HG03103 (cell line): ENCODE data around the gene FBXW5.

Source experiments
- ATAC-seq: cut with Tn5 transposase; IDR thresholded peaks from one replicate; pipeline ENCODE4 v1.9.1; 2021; ENCODE audit warnings: low read depth; ENCODE audit not compliant: unreplicated experiment

Gene FBXW5

DNA sequence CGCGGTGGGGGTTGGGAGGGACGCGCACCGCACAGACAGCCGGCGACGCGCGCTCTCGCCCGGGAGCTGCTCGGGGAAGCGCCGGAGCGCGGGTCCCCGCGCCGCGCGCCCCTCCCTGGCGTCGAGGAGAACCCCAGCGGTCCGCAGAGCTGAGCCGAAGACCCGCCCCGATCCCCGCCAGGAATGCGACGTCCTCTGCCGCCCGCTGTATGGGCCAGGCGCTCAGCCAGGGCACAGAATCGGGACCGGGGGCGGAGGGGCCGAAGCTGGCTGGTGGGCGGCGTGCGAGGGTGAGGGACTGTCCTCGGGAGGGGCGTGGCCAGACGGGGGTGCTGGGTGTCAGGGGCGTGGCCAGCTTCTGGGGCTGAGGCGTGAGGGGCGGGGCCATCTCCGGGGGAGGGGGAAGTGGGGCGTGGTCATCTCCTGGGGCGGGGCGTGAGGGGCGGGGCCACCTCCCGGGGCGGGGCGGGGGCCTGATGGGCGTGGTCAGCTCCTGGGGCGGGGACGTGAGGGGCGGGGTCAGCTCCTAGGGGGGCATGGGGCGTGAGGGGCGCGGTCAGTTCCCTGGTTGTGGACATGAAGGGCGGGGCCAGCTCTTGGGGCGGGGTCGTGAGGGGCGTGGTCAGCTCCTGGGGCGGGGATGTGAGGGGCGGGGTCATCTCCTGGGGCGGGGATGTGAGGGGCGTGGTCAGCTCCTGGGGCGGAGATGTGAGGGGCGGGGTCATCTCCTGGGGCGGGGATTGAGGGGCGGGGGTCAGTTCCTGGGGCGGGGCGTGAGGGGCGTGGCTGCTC, 33.7 kb upstream of the FBXW5 start:
- ATAC-seq = no peak

DNA sequence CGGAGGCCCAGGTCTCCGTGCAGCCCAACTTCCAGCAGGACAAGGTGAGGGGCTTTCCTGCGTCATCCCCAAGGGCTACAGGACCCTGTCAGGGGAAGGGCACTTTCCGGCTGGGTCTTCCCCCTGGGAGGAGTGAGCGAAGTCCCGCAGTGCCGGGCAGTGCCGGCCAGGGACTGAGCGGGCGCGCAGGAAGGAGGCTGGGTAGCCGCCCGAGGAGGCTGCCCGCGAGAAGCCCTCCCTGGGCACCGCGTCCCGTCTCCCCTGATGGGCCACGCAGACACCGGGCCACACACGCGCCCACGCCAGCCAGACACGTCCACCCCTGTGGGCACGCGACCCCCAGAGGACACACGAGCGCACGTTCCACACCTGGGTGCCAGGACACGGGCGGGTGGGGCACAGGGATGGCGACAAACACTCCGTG, 33.1 kb upstream of the FBXW5 start:
- ATAC-seq = no peak

DNA sequence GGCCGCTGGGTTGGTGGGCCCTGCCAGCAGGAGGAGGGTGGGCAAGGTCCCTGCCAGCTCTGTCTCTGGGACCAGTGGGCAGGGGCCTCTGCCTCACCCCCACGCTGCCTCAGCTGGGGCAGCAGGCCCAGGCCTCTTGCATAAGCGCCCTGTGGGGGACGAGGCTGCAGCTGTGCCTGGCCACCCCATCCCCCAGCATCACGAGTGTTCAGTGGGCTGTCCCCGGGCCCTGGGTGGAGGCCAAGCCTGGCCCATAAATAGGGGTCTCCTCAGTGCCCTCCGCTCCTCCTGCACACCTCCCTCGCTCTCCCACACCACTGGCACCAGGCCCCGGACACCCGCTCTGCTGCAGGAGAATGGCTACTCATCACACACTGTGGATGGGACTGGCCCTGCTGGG, 32.7 kb upstream of the FBXW5 start, which contains the start of gene PTGDS:
TSS of gene PTGDS (plus strand) at position 282 of the 400 bp plus-strand sequence. CDS start at position 357, 75 bp downstream.
- ATAC-seq = no peak

DNA sequence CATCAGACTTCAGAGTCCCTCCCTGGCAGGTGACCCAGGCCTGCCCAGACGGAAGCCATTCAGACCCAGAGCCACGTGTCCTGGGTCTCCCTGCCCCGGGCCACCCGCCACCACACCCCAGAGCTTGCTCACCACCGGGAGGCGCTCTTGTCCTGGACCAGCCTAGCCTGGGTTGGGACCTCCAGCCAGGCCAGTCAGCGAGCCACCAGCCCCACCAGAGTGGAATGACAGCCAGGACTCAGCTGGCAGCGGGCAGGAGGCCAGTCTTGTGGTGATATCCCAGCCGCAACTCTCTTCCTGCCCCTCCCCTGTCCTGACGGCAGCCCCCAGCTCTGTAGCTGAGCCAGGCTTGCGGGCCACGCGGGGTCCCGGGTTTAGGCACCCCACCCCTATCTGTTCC, 31.1 kb upstream of the FBXW5 start:
- ATAC-seq = no peak

DNA sequence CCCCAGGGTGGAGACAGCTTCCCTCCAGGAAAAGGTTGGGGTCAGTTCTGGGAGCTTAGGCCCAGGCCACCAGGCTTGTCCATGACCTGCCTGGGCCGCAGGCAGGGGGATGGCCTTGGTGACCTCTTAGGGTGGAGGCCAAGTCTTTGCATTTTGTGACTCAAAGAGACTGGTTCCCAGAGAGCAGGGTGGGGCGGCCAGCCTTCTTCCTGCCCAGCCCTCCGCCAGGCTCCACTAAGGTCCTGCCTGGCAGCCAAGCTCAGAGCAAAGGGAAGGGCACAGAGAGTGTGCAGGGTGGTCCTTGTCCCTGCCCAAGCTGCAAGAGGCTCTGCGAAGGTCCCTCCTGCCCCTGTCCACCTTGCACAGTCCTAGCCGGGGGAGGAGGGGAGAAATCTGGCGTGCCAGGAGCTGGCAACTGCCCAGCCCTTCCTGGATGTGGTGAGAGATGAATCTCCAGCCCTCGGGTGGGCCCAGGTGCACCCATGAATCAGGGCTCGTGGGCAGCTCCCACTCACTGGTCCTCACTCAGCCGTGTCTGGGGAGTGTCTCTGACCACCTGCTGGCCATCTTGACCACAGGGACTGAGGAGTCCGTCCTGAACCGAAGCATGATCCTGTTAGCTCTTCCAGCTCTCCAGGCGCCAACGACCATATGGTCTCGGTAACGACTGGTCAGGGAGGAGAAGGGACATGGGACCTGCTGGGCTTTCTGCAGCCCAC, 30.4 kb upstream of the FBXW5 start:
- ATAC-seq = no peak

DNA sequence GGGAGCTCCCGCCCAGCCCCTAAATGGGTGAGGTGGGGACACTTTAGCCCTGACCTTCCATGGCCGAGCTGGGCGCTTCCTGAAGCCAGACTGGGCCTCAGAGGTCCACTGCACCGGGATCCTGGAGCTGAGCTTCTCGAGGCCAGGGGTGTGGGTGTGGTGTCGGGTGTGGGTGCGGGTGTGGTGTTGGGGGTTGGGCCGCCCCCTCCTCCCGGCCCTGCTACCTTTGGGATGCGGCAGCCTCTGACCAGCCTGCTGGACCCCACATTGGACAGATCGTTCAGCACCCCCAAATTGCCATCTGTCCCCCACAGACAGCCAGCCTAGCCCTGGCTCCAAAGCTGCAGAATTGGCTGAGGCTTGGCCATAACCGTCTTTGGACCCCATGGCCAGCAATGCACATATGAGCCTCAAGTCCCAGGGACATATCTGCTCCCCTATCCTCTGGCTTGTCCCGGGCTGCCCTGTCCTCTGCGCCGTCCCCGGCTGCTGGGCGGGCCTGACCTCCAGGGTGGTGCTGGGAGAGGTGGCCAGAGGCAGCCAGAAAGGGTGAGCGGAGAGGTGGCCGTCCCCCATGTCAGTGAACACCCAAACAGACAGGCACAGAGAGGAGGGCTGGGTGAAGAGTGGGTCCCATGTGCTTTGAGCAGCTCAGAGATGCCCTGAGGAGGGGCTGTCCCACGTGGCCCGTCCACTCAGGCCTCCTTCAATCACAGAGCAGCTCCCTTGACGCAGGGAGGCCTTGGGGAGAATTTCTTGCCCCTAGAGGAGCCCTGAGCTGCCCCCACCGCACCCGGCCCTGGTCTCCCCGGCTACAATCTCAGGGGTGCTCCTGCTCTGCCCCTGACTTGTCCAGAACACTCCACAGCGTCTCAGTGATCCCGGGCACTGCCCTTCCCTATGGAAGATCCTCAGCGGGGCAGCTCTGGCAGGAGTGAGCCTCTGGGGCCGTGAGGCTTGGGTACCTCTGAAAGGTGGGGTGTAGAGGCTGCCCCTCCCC, 29.4 kb upstream of the FBXW5 start:
- ATAC-seq = no peak

DNA sequence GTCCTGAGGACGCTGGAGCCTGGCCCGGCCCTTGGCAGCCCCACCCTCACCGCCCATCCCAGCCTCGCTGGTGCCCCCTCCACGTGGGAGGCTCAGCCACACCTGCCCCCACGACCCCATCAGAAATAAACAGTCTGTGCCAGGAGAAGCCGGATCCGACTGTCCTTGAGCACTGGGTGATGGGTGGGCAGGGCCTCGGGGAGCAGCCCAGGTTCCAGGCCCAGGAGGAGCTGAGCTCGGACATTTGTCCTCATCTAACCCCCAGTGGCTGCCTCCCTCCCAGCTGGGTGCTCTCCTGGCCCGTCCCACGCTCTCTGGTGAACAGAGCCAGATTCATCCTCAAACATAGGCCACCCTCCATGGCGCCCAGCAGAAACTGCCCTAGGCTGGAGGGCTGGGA, 28.2 kb upstream of the FBXW5 start:
- ATAC-seq = no peak

DNA sequence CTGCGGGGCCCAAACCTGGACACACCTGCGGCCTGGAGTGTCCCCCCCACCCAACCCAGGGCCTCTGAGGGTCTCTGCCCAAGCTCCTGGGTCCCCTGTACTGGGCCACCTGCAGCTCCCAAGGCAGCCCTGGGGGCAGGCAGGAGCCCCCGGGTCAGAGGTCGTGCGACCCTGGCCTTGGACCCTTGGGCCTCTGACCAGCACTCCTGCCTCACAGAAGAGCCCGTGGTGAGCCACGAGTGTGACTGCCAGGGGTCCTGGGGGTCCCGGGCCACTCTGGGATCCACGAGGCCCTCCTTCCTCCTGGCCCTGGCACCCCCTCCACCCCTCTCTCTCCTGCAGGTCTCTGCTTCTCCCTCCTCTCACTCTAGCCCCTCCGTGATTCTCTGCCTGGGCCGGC, 27.8 kb upstream of the FBXW5 start:
- no peak for ATAC-seq

DNA sequence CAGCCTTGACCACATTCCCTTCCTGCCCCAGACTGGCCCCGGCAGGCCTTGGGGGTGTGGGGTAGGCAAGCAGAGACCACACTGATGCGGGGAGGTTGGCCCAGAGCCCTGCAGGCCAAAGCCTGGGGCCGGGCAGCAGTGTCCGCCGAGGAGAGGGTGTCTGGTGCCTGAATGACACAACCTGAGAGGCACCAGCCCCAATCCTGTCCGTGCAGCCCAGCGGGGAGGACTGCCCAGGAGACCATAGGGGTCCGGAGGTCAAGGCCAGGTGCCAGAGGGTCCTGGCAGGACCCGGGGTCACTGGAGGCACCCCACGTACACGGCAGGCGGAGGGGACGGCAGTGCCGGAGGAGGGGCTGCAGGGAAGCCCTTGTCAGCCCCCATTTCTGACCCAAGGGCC, 27.2 kb upstream of the FBXW5 start:
- ATAC-seq = no peak

DNA sequence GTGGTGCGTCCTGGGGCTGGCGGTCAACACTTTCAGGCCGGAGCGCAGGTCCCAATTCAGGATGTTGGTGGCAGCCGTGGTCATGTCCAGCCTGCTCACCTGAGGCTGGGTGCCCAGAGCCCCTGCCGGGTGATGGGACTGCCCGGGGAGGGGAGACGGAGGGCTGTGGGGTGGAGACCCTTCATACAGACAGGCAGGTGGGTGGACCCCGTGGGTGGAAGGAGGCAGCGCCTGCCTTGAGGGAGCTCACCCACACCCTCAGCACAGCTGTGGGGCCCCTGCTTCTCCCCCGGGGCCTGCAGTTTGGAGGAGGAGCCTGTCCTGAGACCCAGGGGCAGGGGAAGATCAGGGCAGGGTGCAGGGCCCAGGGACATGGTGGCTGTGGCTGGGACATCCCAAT, 25.8 kb upstream of the FBXW5 start:
- no peak for ATAC-seq

DNA sequence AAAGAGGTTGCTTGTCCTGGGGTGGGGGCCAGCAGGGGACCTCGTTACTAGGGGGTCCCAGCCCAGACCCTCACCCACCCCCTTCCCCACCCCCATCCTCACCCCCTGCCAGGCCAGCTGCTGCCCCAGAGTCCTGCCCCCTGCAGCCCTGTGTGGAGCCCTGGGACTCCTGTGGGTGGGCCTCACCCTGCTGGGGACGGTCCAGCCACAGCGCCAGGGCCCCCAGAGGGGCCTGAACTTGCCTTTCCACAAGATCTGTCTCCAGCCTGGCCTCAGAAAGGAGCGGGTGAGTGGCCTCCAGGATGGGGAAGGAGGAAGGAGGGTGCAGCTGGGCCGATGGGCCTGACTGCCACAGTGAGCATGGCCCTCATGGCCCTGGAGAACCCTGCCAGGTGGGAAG, 25.2 kb upstream of the FBXW5 start:
- ATAC-seq = no peak

DNA sequence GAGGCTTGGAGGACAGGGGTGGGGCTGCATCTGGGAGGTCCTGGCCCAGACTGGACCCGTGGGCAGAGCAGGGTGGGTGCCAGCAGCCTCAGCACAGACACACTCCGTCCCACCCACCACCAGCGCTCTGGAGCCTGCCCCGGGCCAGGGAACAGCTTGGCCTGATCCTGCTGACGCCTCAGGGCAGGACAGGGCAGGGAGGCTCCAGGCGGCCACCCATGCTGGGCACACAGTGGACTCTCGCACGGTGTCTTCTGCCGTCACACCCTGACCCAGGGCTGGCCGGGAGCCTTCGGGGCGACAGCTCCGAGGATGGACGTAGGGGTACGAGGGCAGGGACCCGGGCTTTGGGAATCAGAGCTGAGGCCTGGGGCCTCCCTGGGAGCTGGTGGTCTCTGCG, 24.6 kb upstream of the FBXW5 start:
- ATAC-seq = no peak

DNA sequence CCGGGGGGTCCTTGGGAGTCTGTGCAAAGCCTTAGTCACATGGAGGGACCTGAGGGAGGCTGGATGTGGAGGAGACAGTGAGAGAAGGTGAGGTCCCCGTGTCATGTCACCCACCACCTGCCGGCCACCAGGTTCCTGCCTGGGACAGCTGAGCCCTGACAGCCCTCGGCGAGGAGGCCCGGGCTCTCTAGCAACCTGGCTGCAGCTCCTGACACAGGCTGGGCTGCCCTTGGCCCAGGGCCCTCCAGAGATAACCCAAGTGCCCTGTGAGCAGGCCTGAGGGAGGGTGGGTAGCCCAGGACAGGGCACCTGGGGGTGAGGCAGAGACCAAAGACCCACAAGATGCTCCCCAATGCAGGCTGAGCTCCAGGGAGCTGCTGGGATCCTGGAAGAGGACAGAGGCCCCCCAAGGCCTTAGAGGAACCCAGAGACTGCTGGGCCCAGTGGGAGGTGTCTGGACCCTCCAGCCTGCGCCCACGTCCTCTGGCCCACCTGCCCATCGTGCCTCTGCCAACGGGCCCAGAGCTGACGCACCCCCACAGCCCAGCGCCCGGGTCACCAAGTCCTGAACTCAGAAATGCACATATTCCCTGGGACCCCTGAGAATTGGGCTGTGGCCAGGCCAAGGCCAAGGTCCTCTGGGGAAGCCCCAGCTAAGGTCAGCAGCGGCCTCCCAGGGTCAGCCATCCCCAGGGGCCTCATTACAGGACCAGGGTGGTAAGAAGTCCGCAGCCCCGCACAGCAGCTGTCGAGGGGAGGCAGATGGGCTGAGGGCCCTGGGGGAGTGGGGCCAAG, 24.0 kb upstream of the FBXW5 start:
- no peak for ATAC-seq

DNA sequence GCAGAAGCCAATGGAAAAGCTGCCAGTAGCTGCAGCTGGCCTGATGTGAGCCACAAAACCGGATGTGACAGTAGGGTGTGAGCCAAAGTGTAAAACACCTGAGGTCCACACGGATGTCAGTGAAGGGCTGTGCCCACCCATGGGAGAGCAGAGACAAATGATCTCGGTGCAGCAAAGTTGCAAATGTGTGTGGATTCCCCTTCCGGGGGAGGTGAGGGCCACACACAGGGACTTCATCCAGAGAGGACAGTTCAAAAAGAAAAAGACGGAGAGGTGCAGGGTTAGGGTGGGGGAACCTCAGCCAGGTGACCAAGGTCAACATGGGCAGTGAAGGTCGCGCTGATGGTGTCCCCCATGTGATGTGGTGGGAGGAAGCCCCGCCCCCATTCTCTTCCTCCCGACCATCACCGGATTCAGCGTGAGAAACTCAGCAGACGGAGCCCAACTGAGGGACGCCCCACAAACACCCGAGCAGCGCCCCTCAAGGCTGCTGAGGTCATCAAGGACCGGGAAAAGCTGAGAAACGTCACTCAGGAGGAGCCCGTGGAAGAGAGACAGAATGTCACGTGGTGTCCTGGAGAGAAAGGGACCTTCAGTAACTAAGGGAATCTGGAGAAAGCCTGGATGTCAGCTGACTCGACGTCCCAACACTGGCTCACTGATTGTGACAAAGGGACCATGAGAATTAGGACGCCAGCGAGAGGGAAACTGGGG, 21.4 kb upstream of the FBXW5 start:
- no peak for ATAC-seq

DNA sequence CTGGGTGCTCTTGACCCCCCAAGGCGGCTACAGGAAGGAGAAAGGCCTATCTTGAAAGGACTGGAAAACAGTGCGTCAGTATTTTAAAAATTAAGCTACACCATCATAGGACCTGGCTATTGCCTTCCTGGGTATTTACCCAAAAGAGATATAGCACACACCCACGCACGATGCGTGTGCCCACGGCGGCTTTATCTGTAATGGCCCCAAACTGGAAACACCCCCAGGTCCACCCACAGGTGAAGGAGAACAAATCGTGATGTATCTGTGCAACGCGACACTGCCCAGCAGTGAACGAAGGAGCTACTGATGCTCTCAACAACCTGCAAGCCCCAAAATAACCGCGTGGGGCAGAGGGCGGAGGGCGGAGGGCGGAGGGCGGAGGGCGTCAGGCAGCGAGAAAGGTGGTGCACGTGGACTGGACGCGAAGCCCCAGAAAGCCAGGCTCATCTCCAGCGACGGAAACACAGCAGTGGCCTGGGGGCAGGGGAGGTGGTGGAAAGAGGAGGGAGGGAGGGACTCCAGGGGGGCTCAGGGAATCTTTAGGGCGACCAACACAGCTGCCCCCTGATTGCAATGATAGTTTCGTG, 20.4 kb upstream of the FBXW5 start:
- no peak for ATAC-seq

DNA sequence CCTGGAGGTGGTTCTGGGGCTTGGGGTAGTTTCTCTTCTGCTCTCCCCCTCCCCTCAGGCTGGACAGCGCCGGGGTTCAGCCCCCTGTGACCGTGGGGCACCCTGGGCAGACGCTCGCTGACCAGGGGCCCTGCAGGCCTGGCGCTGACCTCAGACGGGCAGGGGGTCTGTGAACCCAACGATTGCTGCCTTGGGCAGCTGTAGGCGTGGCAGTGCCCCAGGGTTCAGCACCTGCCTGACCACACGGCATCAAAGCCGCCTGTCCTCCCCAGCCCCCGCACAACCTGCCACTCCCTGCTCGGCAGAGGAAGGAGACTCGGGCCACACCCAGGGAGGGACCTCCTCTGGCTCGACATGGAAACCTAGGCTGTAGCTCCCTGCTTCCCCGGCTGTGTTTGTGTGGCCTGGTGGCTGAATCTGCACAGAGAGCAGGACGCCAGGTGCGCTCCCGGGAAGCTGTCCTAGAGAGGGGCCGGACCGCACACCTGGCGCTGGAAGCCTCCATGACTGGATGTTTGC, 19.7 kb upstream of the FBXW5 start:
- ATAC-seq = no peak

DNA sequence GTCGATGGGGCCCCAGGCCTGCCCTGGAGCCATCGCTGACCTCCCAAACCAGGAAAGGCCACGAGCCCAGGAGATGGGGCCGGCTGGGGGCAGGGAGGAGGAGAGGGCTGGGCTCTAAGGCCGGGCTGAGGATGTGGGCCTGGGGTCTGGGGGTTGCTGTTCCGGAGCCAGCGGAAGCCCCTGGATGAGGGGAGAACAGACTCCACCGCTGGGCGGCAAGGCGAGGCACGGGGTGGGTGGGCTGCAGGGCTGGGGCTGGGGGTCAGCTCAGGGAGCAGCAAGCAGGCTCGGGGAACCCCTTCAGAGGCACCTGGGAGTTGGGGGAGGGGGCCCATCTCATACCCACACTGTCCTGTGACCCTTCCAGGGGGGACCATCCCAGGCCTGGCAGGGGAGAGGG, 19.2 kb upstream of the FBXW5 start:
- no peak for ATAC-seq

DNA sequence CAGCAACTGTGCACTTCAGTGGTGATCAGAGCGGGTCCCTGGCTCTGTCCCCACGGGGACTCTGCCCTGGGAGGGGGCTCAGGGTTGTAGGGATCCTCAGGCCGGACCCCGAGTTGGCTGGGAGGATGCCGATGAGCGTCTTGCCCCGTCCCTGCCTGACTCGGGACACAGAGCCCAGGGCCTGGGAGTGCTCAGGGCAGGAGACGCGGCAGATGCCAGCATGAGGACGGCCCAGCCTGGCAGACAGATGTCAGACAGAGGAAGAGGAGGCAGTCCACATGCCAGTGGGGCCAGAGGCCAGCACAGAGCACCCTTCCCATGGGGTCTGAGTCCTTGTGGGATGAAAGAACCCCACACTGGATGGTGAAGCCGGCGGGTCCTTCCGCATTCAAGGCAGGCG, 18.8 kb upstream of the FBXW5 start:
- no peak for ATAC-seq

DNA sequence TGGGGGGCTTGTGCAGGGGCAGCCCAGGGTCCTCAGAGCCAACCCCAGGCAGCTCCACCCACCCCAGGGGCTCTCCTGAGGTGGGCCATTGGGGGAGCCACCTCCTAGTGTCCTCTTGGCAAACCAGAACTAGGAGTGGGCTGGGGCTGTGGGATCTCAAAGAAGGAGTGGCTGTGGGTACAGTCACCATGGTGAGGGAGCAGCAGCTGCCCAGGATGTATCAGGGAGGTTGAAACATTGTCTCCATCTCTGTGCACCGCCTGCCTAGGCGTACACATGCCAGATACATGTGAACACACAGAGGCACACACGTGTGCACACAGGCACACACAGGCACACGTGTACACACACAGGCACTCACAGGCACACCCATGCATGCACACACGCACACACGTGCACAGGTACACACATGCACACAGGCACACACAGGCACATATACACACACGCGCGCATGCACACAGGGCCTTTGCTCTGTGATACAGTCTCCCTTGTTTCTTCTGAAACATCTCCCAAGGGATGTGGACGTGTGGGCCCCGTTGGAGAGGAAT, 18.2 kb upstream of the FBXW5 start:
- ATAC-seq = no peak
